ENCODE measurements around the gene IRF2BP2.
A peak's percentile ranks its signal among the peaks of the same experiment; 100 is the strongest.

The IRF2BP2 gene

GRCh38 chr1:234610061-234610665, at the start of gene IRF2BP2:
IRF2BP2 (minus strand) TSS chr1:234610178; CDS start chr1:234609494, 684 bp downstream.
- Mint-ChIP-seq H3K27ac (ENCODE audit: low read depth) (peak within 1 kb of the TSS; percentile 99), H3K36me3 (ENCODE audit: insufficient read depth) (peaks cover 53% of the 10 kb centered on the region), H3K9me3 (no peaks in the 10 kb centered on the region), H3K27me3 (no peaks in the 10 kb centered on the region), H3K4me1 (peaks cover 64% of the 10 kb centered on the region), H3K4me3 (peak within 1 kb of the TSS; percentile 93)
- peak; percentile 5 for ATAC-seq (replicated peaks; ENCODE audit: extremely low read depth, poor library complexity, severe bottlenecking)
- DNase-seq (ENCODE audit: low spot score in 2 of 2), result peak; percentile 70 to 79

DNA sequence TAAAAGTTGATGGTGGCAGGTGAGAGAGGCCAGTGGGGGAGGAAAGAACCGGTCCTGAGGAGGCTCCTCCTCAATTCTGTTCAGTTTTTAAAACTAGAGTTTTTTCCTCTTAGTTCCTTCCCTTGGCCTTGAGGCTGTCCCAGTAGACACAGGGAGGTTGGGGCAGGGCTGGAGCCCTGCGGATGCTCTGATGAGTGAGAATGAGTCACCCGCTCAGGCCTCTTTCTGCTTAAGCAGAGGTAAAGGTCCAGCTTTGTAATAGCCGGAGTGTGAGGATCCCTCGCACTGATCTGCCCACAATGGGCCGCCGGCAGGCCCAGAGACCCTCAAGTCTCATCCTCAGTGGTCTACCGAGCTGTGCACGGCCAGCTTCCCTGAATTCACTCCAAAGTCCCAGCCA, 49.6 kb upstream of the IRF2BP2 start:
- no peak overlapping the region for H3K4me3 Mint-ChIP-seq
- no peak overlapping the region for H3K27ac Mint-ChIP-seq (ENCODE audit: low read depth)
- peaks cover 5% of the 10 kb centered on the region for H3K4me1 Mint-ChIP-seq
- no peaks in the 10 kb centered on the region for H3K9me3 Mint-ChIP-seq
- no peaks in the 10 kb centered on the region for H3K36me3 Mint-ChIP-seq (ENCODE audit: insufficient read depth)
- H3K27me3 Mint-ChIP-seq, result no peaks in the 10 kb centered on the region
- no peak for DNase-seq (ENCODE audit: low spot score in 2 of 2)
- no peak for ATAC-seq (replicated peaks; ENCODE audit: extremely low read depth, poor library complexity, severe bottlenecking)

DNA sequence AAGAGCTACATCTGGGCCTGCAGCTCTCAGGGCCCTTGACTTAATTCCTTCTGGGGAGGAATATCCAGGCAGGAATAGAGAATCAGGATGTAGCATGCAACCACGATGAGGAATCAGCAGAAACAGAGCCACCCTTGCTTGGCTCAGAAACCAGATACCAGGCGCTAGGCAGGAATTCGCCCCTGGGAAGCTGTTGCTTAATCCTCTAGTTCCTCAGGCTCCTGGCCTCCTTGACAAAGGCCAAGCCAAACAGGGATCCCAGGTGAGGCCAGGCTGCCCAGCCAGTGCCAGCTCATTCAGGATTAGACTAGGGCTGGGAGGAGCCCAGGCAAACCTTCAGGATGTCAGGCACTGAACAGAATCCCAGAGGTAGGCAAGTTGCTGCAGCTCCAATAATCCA, 48.2 kb upstream of the IRF2BP2 start:
- Mint-ChIP-seq H3K9me3 (no peaks in the 10 kb centered on the region), H3K4me1 (peaks cover 5% of the 10 kb centered on the region), H3K36me3 (ENCODE audit: insufficient read depth) (peaks cover 1% of the 10 kb centered on the region), H3K27me3 (peaks cover 11% of the 10 kb centered on the region), H3K4me3 (no peak overlapping the region), H3K27ac (ENCODE audit: low read depth) (no peak overlapping the region)
- DNase-seq (ENCODE audit: low spot score in 2 of 2) (no peak), ATAC-seq (replicated peaks; ENCODE audit: extremely low read depth, poor library complexity, severe bottlenecking) (no peak)

DNA sequence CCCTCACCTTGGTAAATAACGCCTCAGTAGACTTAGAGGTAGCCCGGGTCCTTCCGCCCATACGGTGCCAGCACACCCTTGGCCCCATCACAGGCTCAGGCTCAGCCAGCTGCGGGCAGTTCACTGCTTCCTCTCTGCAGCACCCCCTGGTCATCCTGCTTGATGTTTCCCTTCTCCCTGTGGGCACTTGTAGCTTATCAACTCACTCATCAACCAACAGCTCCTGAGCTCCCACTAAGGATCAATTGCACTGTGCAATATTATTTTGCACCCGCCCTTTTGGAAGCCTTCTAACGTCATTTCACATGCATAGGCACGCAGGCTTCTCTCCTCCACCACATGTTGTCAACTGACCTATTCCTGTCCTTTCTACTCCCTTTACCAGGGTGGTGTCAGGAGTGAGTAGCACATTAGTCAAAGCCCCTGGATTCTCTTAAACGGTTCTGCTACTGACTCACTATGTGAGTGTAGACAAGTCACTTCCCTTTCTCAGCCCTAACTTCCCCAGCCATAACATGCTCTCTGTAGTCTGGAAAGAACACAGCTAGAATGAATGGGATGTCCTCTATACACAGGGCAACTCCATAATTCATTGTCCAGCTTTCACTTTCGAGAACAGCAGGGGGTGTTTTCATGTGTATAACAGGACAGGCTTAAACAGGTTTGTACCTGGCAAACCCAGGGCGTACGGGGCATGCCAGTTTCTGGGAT, 47.1 kb upstream of the IRF2BP2 start:
- H3K4me3 Mint-ChIP-seq, result no peak overlapping the region
- peaks cover 5% of the 10 kb centered on the region for H3K4me1 Mint-ChIP-seq
- H3K27ac Mint-ChIP-seq (ENCODE audit: low read depth), result no peak overlapping the region
- H3K9me3 Mint-ChIP-seq, result no peaks in the 10 kb centered on the region
- peaks cover 2% of the 10 kb centered on the region for H3K36me3 Mint-ChIP-seq (ENCODE audit: insufficient read depth)
- DNase-seq (ENCODE audit: low spot score in 2 of 2) (no peak), ATAC-seq (replicated peaks; ENCODE audit: extremely low read depth, poor library complexity, severe bottlenecking) (no peak)
- peaks cover 14% of the 10 kb centered on the region for H3K27me3 Mint-ChIP-seq

DNA sequence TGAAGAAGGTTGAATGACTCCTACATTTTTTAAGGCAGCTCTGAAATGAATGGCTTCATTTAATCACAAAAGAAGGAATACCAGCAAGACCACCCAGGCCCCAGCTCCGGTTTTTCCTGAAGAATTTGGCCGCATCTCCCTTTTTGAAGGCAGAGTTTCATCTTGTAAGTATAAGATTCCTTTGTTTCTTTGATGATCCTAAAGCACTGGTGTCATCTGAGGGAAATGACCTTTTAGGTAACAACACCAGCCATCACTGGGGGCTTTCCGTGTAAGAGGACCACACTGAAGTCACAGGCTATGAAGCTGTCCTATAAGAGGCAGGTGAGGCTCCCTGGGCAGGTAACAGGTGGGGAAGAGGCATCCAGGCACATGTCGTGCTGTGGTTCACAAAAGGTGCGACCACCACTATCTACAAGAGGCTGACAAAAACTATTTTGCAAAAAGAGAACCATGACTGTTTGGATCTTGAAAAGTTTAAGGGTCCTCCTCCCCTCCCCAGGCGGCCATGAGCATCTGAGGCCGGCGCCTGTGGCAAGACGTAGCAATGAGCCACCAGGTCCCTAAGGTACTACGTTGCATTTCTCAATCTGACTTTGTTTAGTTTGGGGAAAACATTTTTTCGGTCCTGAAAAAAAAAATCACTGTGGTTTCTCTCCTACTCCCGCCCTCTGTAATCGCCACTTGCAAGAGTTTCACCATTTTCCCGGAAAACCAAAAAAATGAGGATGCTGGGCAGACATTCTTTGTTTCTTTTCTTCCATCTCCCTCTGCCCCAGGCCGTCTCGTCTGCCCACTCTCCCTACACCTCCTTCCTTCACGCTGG, 46.3 kb upstream of the IRF2BP2 start:
- Mint-ChIP-seq H3K27ac (ENCODE audit: low read depth) (no peak overlapping the region), H3K27me3 (peaks cover 14% of the 10 kb centered on the region), H3K36me3 (ENCODE audit: insufficient read depth) (peaks cover 2% of the 10 kb centered on the region), H3K9me3 (no peaks in the 10 kb centered on the region), H3K4me1 (peaks cover under 1% of the 10 kb centered on the region), H3K4me3 (no peak overlapping the region)
- DNase-seq (ENCODE audit: low spot score in 2 of 2) (no peak), ATAC-seq (replicated peaks; ENCODE audit: extremely low read depth, poor library complexity, severe bottlenecking) (no peak)

GRCh38 chr1:234655328-234656069, 45.5 kb upstream of the IRF2BP2 start:
- H3K27ac Mint-ChIP-seq (ENCODE audit: low read depth), result no peak overlapping the region
- H3K4me3 Mint-ChIP-seq, result no peak overlapping the region
- H3K4me1 Mint-ChIP-seq, result no peaks in the 10 kb centered on the region
- H3K9me3 Mint-ChIP-seq, result no peaks in the 10 kb centered on the region
- H3K27me3 Mint-ChIP-seq, result peaks cover 14% of the 10 kb centered on the region
- ATAC-seq (replicated peaks; ENCODE audit: extremely low read depth, poor library complexity, severe bottlenecking), result no peak
- DNase-seq (ENCODE audit: low spot score in 2 of 2), result no peak
- H3K36me3 Mint-ChIP-seq (ENCODE audit: insufficient read depth), result peaks cover 2% of the 10 kb centered on the region

- Mint-ChIP-seq H3K9me3 (no peaks in the 10 kb centered on the region), H3K4me3 (no peak overlapping the region), H3K36me3 (ENCODE audit: insufficient read depth) (peaks cover 2% of the 10 kb centered on the region), H3K4me1 (no peaks in the 10 kb centered on the region), H3K27me3 (peaks cover 14% of the 10 kb centered on the region), H3K27ac (ENCODE audit: low read depth) (no peak overlapping the region)
- DNase-seq (ENCODE audit: low spot score in 2 of 2) (no peak), ATAC-seq (replicated peaks; ENCODE audit: extremely low read depth, poor library complexity, severe bottlenecking) (no peak)
Observed at GRCh38 chr1:234654002-234654733, 44.2 kb upstream of the IRF2BP2 start.

GRCh38 chr1:234649432-234650081, 39.6 kb upstream of the IRF2BP2 start:
- Mint-ChIP-seq H3K27ac (ENCODE audit: low read depth) (no peak overlapping the region), H3K9me3 (no peaks in the 10 kb centered on the region), H3K4me3 (no peak overlapping the region), H3K27me3 (peaks cover 14% of the 10 kb centered on the region), H3K36me3 (ENCODE audit: insufficient read depth) (peaks cover 3% of the 10 kb centered on the region), H3K4me1 (no peaks in the 10 kb centered on the region)
- no peak for ATAC-seq (replicated peaks; ENCODE audit: extremely low read depth, poor library complexity, severe bottlenecking)
- no peak for DNase-seq (ENCODE audit: low spot score in 2 of 2)

GRCh38 chr1:234647758-234648157, 37.8 kb upstream of the IRF2BP2 start:
- Mint-ChIP-seq H3K4me1 (no peaks in the 10 kb centered on the region), H3K4me3 (no peak overlapping the region), H3K27me3 (no peaks in the 10 kb centered on the region), H3K27ac (ENCODE audit: low read depth) (no peak overlapping the region), H3K36me3 (ENCODE audit: insufficient read depth) (peaks cover 1% of the 10 kb centered on the region), H3K9me3 (no peaks in the 10 kb centered on the region)
- DNase-seq (ENCODE audit: low spot score in 2 of 2) (no peak), ATAC-seq (replicated peaks; ENCODE audit: extremely low read depth, poor library complexity, severe bottlenecking) (no peak)

DNA sequence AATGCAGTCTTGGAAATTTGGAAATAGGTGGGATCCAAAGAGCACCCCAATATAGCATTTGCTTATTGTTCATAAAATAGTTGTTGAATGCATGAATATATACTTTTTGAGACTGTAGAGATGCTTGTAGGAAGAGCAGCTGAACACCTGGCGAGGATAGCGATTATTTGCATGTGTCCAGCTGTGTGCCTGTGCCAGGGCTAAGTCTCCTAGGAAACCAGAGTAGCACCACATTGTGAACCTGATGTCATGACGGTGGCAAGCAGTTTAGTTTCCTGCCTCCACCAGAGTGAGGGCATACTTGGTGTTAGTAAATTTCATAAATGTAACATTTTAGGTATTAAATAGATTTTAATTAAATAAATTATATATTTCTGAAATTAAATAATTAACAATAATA, 37.3 kb upstream of the IRF2BP2 start:
- Mint-ChIP-seq H3K27ac (ENCODE audit: low read depth) (no peak overlapping the region), H3K4me1 (no peaks in the 10 kb centered on the region), H3K9me3 (no peaks in the 10 kb centered on the region), H3K36me3 (ENCODE audit: insufficient read depth) (peaks cover 1% of the 10 kb centered on the region), H3K4me3 (no peak overlapping the region), H3K27me3 (no peaks in the 10 kb centered on the region)
- DNase-seq (ENCODE audit: low spot score in 2 of 2) (no peak), ATAC-seq (replicated peaks; ENCODE audit: extremely low read depth, poor library complexity, severe bottlenecking) (no peak)

GRCh38 chr1:234645964-234646363, 36.0 kb upstream of the IRF2BP2 start:
- peaks cover 1% of the 10 kb centered on the region for H3K36me3 Mint-ChIP-seq (ENCODE audit: insufficient read depth)
- DNase-seq (ENCODE audit: low spot score in 2 of 2) (no peak), ATAC-seq (replicated peaks; ENCODE audit: extremely low read depth, poor library complexity, severe bottlenecking) (no peak)
- no peak overlapping the region for H3K27ac Mint-ChIP-seq (ENCODE audit: low read depth)
- H3K4me3 Mint-ChIP-seq, result no peak overlapping the region
- no peaks in the 10 kb centered on the region for H3K9me3 Mint-ChIP-seq
- H3K4me1 Mint-ChIP-seq, result no peaks in the 10 kb centered on the region
- H3K27me3 Mint-ChIP-seq, result no peaks in the 10 kb centered on the region
